GM19372 (cell line): ENCODE data around the gene DUSP7.

Experiments
- ATAC-seq: cut with Tn5 transposase; IDR thresholded peaks from one replicate; pipeline ENCODE4 v1.9.1; 2021; ENCODE audit warnings: mild to moderate bottlenecking, low read depth, moderate library complexity; ENCODE audit not compliant: unreplicated experiment

DUSP7 gene

DNA sequence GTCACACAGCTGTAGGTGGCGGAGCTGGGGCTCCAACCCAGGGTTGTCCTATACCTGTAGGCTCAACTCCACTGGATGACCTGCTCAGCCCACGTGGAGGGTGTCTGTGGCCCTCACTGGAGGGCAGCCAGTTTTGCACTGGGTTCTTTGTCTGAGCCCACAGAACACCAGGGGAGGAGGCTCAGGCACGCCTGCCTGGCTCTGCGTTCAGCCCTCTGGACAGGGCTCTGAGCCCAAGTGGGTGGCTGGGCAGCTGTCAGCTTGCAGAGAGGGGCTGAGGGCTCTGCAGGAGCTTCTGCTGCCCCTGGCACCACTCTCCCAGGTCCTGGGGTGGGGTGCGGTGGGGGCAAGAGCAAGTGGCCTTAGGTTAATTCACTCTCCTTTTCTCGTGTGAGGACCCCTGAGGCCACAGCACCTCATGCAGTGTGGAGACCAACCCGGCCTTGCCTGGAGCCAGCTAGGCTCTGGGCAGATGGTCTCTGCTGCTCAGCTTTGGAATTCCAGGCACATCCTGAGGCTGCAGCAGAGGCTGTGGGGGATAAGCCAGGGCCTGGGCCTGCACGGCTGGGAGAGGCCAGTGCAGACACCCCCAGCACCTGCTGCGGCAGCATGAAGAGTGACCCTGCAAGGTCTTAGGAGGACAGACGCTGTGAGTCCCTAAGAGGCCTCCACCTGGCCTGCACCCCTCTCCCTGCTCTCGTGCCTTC, 23.5 kb downstream of the DUSP7 start:
- no peak for ATAC-seq

DNA sequence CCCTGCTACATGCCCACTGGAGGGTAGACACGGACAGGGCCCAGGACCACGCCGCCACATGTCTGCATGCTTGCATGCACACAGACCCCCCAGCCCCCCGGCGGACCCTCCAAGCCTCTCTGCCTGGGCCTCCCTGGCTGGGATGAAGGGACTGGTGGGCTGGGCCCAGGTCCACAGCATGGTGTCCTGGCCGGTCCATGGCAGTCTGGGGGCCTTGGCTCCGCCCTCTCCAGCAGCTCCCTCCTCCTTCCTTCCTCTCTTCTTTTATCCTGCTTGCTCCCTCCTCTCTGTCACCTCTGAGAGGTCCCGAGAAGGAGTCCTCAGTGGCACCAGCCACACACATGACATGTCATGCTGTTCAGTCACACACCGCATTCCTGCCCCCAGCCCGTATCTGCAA, 24.5 kb downstream of the DUSP7 start:
- no peak for ATAC-seq

DNA sequence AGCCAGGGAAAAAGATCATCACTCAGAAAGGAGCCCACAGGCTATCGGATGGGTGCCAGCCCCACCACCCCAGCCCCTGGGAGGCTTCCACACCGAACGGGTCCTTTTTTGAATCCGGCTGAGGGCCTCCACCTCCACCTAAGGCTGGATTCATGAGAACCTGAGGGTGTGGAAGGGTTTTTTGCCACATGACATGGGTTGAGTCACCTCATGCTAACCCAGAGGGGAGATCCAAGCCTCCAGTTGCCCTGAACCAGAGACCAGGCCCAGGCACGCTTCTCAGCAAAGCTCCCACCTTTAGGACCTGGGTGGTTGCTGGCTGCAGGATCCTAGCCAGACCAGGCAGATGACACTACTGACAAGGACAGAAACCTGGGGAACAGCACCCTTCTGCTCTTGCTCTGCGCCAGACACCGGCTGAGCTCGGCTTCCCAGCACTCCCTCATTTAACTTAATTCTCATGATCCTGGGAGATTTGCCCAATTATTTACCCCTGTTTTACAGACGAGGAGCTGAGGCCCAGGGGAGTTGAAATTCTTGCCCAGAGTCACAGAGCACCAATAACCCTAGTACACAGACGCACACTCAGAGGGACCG, 25.6 kb downstream of the DUSP7 start:
- ATAC-seq, result no peak

DNA sequence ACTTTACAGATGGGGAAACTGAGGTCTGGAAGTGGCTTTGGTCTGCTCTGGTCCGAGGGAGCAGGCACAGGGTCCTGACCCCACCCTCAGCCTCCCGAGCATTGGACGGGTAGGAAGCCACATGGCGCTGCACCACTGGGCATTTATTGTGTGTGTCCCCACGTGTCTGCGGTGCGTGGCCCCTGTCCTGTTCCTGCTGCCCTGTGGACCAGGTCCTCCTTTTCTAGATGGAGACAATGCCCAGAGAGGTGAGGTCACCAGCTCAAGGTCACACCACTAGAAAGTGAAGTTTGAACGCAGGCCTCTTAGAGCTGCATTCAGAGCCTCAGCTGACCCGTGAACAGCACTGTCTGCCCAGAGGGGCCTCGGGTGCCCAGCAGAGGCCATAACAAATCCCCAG, 26.8 kb downstream of the DUSP7 start:
- no peak for ATAC-seq

DNA sequence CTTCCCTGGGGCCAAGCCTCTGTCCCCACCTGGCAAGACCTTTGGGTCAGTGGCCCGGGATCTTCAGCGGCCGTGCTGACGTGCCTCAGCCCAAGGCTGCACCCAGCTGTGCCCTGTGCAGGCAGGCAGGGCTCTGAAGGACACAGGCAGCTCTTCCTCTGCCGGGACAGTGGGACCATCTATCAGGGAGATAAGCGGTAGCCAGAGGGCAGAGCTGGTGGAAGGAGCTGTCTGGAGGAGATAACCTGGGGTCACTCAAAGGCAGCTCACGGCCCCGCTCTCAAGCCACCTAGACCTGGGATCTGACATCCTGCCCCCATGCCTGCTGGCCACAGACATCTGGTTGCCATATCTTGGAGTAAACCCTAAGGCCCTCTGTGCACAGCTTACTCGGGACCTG, 27.3 kb downstream of the DUSP7 start:
- ATAC-seq, result no peak

DNA sequence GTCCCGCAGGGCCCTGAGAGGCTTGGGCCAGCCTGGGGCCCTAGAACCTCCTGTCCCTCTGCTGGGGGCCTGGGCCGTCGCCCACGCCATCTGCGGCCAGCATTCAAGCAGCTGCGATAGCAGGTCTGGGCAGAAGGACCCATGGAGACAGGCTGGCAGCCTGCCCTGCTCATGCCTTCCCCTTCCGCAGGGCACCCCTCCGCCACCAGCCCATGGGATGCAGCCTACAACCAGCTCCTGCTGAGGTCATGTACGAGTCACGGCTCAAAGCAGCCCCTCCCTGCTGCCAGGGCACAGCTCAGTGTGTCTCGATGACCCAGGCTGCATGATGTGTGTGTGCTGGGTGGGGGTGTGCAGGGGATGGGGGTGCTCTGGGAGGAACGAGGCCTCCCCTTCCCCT, 27.8 kb downstream of the DUSP7 start:
- no peak for ATAC-seq

DNA sequence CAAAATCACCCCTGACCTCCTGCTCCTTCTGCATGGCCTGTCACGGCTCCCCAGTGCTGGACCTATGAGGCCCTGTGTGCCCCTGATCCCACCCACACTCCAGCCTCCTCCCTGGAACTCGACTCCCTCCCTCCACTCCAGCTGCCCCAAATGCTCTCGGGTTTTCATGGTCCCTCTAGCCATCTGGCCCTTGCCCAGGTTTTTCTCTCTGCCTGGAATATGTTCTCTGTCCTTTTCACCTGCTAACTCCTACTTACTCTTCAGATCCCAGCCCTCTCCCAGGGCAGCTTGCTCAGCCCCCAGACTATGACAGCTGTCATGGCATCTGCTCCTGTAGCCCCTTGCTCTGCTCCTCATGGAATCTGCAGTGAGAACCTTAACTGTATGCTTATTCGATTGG, 30.3 kb downstream of the DUSP7 start:
- ATAC-seq, result no peak

DNA sequence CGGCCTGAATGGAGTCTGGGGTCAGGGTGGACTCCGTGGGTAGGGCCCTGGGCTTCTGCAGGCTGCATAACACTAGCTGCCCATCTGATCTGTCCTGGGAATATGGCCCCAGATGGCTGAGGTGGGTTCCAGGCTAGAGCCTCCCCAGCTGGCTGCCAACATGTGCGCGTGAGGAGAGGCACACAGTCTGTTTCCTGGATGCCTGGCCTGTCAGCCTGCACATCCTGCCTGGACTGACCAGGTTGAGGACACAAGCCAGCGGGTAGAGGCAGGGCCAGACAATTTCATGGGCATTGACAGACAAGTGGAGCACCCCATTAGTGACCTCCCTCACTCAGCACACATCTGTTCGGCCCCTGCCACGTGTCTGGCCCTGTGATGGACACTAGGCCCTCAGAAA, 30.9 kb downstream of the DUSP7 start:
- no peak for ATAC-seq

DNA sequence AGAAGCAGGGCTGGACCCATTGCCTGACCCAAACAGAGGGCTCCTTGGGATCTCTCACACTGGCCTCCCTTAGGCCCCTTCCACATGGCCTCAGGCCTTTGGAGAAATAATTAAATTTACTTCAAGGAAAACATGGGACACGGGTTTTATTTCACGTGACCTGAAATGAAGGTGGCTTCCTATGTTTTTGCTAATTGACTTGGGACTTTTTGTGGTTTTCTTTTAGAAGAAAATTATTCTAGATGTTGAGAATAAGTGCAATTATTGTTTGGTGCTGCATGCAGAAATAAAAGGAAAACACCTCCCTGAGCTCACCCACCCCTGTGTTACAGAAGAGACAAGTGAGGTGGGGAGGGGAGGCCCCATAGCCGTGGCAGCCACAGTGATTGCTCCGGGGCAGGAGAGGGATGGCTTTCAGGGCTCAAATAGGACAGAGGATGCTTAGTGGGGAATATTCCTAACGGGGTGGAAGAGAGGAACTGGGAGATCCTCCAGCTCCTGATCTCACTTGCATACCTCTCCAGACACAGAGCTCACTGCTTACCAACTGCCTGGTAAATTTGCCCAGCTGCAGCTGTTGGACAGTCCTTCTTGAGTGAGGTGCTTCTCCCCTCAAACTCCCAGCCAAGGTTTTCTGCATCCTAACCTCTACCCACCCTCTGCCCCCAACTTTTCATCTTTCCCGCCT, 31.5 kb downstream of the DUSP7 start:
- ATAC-seq, result no peak

DNA sequence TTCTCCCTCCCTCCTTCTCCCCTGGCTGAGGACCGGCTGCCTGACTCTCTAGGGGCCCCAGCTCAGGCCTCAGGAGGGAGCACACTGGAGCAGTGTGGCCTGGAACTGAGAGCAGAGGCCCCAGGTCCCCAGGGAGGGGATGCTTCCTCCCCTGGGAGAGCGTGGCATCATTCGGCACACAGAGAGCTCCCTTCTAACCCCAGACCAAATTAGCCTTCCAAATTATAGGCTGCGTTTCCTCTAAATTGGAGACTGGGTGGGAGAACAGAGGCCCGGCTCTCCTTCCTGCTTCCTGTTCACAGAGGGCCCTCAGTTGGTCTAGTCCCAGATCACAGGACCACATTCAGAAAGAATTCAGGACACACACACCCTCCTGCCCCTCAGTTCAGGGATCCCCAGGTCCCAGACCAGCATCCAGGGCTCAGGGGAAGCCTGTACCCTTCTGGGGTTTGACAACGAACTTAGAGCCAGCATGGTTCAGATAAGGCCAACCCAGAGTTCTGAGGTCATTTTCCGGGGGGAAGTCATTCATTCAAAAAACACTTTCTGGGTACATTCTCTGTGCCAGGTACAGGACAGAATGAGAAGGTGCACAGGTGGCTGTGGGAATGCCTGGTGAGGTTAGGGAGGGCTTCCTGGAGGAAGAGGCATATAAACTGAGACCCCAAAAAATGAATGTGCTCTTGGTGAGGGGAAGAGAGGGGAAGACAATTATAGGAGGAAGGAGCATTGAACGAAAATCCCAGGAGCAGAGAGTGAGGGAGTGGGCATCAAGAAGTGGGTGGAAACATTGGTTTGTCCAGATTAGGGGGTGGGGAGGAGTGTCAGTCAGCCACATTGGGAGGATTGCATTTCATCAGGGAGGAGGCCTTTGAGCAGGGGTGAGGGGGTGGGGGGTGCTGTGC, 32.3 kb downstream of the DUSP7 start:
- ATAC-seq, result no peak

DNA sequence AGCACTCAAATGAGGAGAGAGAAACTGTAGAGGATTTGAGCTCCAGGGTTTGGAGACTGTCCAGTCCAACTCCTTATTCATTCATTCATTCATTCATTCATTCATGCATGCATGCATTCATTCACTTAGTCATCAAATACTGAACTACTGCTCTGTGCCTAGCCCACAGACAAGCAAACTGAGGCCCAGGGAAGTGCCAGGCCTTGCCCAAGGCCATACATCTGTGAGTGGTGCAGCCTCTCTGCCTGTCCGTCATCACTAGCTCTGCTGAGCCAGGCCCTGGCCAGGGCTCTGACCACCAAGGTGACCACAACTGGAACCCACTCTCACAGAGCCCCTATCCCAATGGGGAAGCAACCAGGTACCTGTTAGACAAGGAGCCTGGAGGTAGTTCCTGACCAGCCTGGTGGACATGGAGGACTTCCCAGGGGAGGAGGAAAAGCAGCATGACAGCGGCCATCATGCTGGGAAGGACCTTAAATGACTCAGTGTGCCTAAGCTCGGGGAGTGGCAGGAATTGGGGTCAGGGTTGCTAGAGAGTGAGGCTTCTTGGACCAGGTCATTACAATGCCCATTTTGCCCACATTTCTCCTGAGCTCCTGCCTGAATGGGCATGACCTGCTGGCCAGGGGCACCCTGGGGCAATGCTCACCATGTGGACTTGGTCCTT, 33.1 kb downstream of the DUSP7 start:
- ATAC-seq, result no peak

DNA sequence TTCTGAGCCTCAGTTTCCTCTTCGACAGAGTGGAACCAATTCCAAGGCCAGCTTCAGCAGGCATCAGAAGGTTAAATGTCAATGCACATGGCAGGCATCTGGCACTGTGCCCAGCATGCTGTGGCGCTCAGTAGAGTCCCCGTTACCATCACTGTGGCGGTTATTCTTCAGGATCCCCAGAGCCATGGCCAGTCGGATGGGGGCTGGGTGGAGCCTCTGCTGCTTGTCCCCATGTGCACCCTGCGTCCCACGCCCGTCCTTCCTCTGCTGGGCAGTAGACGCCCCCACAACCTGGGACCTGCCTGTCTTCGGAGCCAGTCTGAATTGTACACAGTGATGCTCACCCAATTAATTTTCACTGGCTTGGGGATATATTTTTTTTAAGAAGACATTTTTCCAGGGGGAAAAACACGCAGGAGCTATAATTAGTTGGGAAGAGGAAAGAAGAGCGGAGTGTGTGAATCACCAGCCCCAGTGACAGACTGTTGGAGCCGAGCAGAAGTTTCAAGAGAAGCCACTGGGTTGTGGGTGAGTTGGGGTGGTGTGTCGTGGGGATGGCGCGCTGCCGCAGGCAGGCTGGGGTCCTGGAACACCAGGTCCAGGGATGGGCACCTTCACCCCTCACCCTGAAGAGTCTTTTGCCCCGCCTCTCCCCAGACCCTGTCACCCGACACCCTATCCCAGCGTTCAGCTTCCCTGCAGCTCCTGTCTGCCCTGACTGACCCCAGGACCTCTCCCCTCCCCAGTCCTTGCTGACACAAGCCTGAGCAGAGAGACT, 33.9 kb downstream of the DUSP7 start:
- ATAC-seq, result no peak

DNA sequence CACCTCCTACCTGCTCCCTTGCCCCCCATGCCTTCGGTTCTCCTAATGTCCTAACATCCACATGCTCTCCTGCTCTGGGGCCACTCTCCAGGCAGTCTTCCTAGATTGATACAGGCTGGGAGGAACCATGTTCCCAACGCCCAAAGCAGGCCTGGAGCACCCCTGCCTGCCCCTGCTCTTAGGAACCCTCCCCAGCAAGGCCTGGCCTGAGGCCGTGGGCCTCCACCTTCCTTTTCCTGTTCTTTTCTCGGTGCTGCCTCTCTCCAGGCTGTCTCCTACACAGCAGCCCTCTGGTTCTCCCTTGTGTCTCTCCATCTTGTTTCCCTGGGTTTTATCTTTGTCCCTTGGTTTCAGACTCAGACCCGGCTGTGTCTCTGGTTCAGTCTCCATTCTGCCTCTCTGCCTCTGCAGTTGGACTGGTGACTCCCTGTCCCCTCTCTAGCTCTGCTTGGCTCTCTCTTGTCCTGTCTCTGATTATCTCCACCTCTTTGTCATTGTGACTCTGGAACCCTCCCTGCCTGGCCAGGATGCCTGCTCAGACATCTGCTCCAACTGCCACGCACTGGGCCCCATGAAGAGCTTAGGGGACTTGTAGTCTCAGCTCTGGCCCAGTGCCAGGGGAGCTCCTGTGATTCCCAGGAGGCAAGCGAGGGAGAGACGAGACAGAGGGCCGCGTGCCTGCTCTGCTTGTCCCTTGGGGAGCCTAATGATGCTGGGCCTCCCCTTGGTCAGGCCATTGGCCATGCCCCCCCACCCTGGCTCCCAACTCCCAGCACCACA, 34.7 kb downstream of the DUSP7 start:
- no peak for ATAC-seq

DNA sequence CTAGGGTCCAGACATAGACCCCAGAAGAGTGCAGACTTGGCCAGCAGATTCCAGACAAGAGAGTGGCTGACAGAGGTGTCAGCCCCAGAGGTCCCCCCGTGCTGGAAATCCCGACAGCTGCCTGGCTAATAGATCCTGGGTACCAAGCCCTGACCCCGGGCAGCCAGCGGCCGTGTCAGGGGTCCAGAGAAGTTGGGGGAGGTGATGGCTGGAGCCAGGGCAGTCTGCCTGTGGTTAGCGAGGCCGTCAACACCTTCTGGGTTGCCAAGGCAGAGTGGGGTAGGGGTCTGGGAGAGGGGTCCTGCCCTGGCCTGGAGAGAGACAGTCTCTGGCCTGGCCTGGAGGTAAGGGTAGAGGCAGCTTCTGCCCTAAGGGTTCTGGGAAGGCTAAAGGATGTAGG, 35.6 kb downstream of the DUSP7 start:
- no peak for ATAC-seq

DNA sequence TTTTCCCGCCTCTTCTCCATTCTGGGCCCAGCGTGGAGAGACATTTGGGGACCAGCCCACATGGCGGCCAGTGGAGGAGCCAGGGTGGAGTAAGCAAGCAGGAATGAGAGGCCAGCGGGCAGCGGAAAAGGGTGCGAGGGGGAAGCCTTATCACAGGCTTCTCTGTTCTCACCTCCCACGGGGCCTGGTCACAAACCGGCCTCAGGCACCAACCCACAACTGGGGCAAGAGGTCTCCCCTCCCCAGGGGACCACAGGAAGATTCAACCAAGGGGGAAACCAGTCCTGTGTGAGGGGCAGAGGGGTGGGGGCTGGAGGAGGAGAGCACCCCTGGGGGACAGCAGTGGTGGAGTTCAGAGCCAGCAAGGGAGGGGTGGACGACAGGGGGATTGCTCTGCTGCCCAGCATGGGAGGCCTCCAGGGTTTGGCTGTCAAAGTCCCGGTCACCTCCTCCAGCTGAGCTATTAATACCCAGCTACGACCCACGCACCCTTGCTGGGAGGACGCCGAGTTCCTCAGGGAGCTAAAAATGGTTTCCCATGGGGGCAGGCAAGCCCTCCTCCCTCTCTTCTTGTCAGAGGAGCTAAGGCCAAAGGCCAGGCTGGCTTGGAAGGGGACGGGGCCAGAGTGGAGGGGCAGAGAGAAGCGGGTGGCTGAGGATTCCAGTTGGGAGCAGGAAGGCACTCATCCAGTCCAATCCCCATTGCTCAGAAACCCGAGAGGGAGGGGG, 36.9 kb downstream of the DUSP7 start:
- no peak for ATAC-seq

DNA sequence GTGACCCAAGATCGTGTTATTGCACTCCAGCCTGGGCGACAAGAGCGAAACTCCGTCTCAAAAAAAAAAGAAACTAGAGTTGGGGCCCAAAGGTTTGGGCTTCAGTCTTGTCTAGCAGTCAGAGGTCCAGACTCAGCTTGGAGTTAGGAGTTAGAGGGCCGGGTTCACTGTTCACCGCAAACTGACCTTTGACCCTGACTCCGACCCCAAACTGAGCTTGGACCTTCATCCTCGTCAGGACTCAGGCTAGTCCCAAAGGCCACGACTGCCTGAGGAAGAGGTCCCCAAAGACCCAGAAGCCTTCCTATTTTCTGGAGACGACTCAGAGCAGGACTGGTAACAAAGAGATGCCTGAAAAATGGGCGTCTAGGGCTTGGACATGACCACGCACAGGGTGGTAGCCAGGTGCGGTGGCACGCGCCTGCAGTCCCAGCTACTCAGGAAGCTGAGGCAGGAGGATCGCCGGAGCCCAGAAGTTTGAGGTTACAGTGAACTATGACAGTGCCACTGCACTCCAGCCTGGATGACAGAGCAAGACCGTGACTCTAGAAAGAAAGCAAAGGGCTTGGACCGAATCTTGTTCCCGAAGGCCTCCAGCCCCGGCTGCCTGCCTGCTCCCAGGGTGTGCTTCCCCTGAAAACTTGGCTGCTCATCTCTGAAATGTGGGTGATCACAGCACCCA, 37.9 kb downstream of the DUSP7 start:
- ATAC-seq, result no peak

DNA sequence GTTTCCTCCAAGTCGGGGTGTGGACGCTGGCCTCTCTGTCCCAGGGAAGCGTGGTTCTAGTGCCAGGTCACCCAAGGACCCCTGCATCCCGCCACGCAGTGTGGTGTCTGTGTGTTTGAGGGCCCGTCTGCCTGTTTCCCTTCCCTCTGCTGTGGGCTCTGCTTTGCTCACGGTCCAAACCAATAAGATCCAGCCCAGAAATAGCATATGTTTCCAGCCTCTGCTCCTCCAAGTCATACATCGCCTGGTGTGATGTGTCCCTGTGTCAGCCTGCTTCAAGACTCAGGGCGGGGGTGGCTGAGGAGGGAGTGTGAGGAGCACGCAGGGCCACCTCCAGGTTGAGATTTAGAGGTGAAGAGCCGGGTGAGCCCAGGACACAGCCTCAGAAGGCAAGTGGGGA, 38.8 kb downstream of the DUSP7 start:
- ATAC-seq, result no peak
